ENCODE results near the gene JPH3.

DNA sequence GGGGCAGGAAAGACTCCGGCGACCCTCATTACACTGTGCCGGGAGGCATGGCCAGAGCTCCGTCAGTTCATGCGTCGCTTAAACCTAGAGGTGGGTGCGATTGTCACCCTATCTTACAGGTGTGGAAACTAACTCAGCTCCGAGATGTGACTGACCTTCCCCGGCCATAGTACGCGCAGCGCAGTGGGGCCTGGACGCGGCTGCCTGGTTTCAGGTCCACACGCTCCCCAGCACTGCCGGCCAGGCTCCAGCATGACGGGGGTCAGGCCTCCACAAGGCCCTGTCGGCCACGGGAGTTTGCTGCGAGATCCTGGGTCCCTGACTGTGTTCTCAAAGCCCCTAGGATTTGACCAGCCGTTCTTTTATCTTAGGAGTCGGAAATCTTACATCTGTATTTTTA, 34.4 kb downstream of the JPH3 start:
- no peak for TF ChIP-seq GATA3 (IDR thresholded peaks at IDR 0.05; ENCODE audit: low read depth, low read length)
- no peak for TF ChIP-seq GATA2 (IDR thresholded peaks at IDR 0.05; ENCODE audit: low read depth, low read length)

Data from SH-SY5Y (cell line).